ENCODE measurements around the gene PHKB.
"Not testable (repeated sequence)": the region's sequence is repeated elsewhere in the genome, so short reads cannot be mapped to it uniquely, and the experiment has no call there.

Gene PHKB

GRCh38 chr16:47676635-47677177 is 215.6 kb downstream of the PHKB start:
- TF ChIP-seq CTCF (IDR thresholded peaks at IDR 0.05; ENCODE audit: insufficient read depth, missing control alignments): no peak
- DNase-seq (ENCODE audit: insufficient read length, low spot score) (no peak), FAIRE-seq (no peak)

- FAIRE-seq; DNase-seq (ENCODE audit: insufficient read length, low spot score): not testable (repeated sequence)
These were observed 220.4 kb downstream of the PHKB start for GRCh38 chr16:47681571-47681970.

GRCh38 chr16:47687694-47688093 is 226.6 kb downstream of the PHKB start:
- no peak for TF ChIP-seq CTCF (IDR thresholded peaks at IDR 0.05; ENCODE audit: insufficient read depth, missing control alignments)
- DNase-seq (ENCODE audit: insufficient read length, low spot score): no peak
- no peak for FAIRE-seq

- DNase-seq (ENCODE audit: insufficient read length, low spot score): no peak
- TF ChIP-seq CTCF (IDR thresholded peaks at IDR 0.05; ENCODE audit: insufficient read depth, missing control alignments): no peak
- no peak for FAIRE-seq
These were observed 232.1 kb downstream of the PHKB start for GRCh38 chr16:47693226-47693625.

GRCh38 chr16:47694543-47694942 is 233.4 kb downstream of the PHKB start:
- DNase-seq (ENCODE audit: insufficient read length, low spot score) (no peak), FAIRE-seq (no peak)
- TF ChIP-seq CTCF (IDR thresholded peaks at IDR 0.05; ENCODE audit: insufficient read depth, missing control alignments): no peak

GRCh38 chr16:47695756-47696155 is 234.6 kb downstream of the PHKB start:
- TF ChIP-seq CTCF (IDR thresholded peaks at IDR 0.05; ENCODE audit: insufficient read depth, missing control alignments): no peak
- no peak for DNase-seq (ENCODE audit: insufficient read length, low spot score)
- FAIRE-seq: no peak

GRCh38 chr16:47697826-47698225 is 236.7 kb downstream of the PHKB start:
- no peak for DNase-seq (ENCODE audit: insufficient read length, low spot score)
- FAIRE-seq: no peak
- TF ChIP-seq CTCF (IDR thresholded peaks at IDR 0.05; ENCODE audit: insufficient read depth, missing control alignments): no peak

- no peak for DNase-seq (ENCODE audit: insufficient read length, low spot score)
- no peak for TF ChIP-seq CTCF (IDR thresholded peaks at IDR 0.05; ENCODE audit: insufficient read depth, missing control alignments)
- FAIRE-seq: no peak
These were observed 238.0 kb downstream of the PHKB start for GRCh38 chr16:47699106-47699505.

Data from D721Med (cell line).